Memory B cell (primary cell): ENCODE results near the gene PGAP3.

Experiments
- ATAC-seq: fragments of 150-1000 bp; cut with Tn5 transposase; 2 replicates; pipeline ENCODE4 v1.10.0; 2021; ENCODE audit warnings: low read depth, mild to moderate bottlenecking, moderate library complexity
- DNase-seq, 2 donors: peaks; one replicate each; pipeline ENCODE4 v3.0.0; 2022; ENCODE audit warnings: low spot score in 2 of 2
- H3K27ac Mint-ChIP-seq: one replicate; pipeline ENCODE4 v1.8.0; 2022; ENCODE audit warnings: mild to moderate bottlenecking, moderate library complexity, mixed read lengths
- H3K27me3 Mint-ChIP-seq: one replicate; pipeline ENCODE4 v1.8.0; 2022; ENCODE audit warnings: mixed read lengths
- H3K36me3 Mint-ChIP-seq: one replicate; pipeline ENCODE4 v1.8.0; 2022; ENCODE audit warnings: mild to moderate bottlenecking, mixed read lengths
- H3K4me1 Mint-ChIP-seq: one replicate; pipeline ENCODE4 v1.8.0; 2022; ENCODE audit warnings: mixed read lengths
- H3K4me3 Mint-ChIP-seq: one replicate; pipeline ENCODE4 v1.8.0; 2022; ENCODE audit warnings: mild to moderate bottlenecking, moderate library complexity, mixed read lengths
- H3K9me3 Mint-ChIP-seq: one replicate; pipeline ENCODE4 v1.8.0; 2022; ENCODE audit warnings: mixed read lengths

Gene PGAP3

GRCh38 chr17:39694593-39694992 lies 6.7 kb upstream of the PGAP3 start:
- DNase-seq (no peak), ATAC-seq (no peak)
- Mint-ChIP-seq H3K27ac (no peak overlapping the region), H3K4me1 (peaks cover 1% of the 10 kb centered on the region), H3K9me3 (no peaks in the 10 kb centered on the region), H3K27me3 (peaks cover 9% of the 10 kb centered on the region), H3K36me3 (peaks cover 11% of the 10 kb centered on the region), H3K4me3 (no peak overlapping the region)

- no peak for ATAC-seq
- Mint-ChIP-seq H3K36me3 (peaks cover 17% of the 10 kb centered on the region), H3K4me1 (peaks cover 19% of the 10 kb centered on the region), H3K27ac (peak overlapping the region; percentile 95), H3K27me3 (no peaks in the 10 kb centered on the region), H3K4me3 (peak overlapping the region; percentile 98), H3K9me3 (peaks cover 4% of the 10 kb centered on the region)
- no peak for DNase-seq
Observed at GRCh38 chr17:39688945-39689344, 1.1 kb upstream of the PGAP3 start.

- Mint-ChIP-seq H3K4me1 (peaks cover 19% of the 10 kb centered on the region), H3K9me3 (peaks cover 4% of the 10 kb centered on the region), H3K36me3 (peaks cover 17% of the 10 kb centered on the region), H3K27me3 (no peaks in the 10 kb centered on the region), H3K4me3 (peak overlapping the region; percentile 98), H3K27ac (peak overlapping the region; percentile 95)
- no peak for DNase-seq
- no peak for ATAC-seq
Observed at GRCh38 chr17:39688475-39688835, 598 bp upstream of the PGAP3 start.

- H3K4me3 Mint-ChIP-seq, result peak overlapping the region; percentile 98
- peaks cover 19% of the 10 kb centered on the region for H3K36me3 Mint-ChIP-seq
- H3K4me1 Mint-ChIP-seq, result peaks cover 21% of the 10 kb centered on the region
- no peak for DNase-seq
- no peak overlapping the region for H3K27ac Mint-ChIP-seq
- no peak for ATAC-seq
- H3K27me3 Mint-ChIP-seq, result no peaks in the 10 kb centered on the region
- peaks cover 4% of the 10 kb centered on the region for H3K9me3 Mint-ChIP-seq
Observed at GRCh38 chr17:39687101-39687545, 734 bp downstream of the PGAP3 start.

GRCh38 chr17:39684369-39685192 lies 3.3 kb downstream of the PGAP3 start:
- Mint-ChIP-seq H3K36me3 (peaks cover 21% of the 10 kb centered on the region), H3K27ac (no peak overlapping the region), H3K4me1 (peaks cover 31% of the 10 kb centered on the region), H3K27me3 (no peaks in the 10 kb centered on the region), H3K9me3 (peaks cover 4% of the 10 kb centered on the region), H3K4me3 (no peak overlapping the region)
- ATAC-seq (no peak), DNase-seq (no peak)

GRCh38 chr17:39683295-39683939 lies 4.4 kb downstream of the PGAP3 start:
- H3K27me3 Mint-ChIP-seq, result no peaks in the 10 kb centered on the region
- ATAC-seq (no peak), DNase-seq (no peak)
- H3K36me3 Mint-ChIP-seq, result peaks cover 21% of the 10 kb centered on the region
- H3K9me3 Mint-ChIP-seq, result peaks cover 2% of the 10 kb centered on the region
- H3K27ac Mint-ChIP-seq, result no peak overlapping the region
- H3K4me1 Mint-ChIP-seq, result peaks cover 36% of the 10 kb centered on the region
- no peak overlapping the region for H3K4me3 Mint-ChIP-seq

GRCh38 chr17:39679521-39680192 lies 8.2 kb downstream of the PGAP3 start:
- Mint-ChIP-seq H3K4me1 (peaks cover 48% of the 10 kb centered on the region), H3K27ac (peak overlapping the region; percentile 85), H3K36me3 (peaks cover 11% of the 10 kb centered on the region), H3K27me3 (no peaks in the 10 kb centered on the region), H3K9me3 (no peaks in the 10 kb centered on the region), H3K4me3 (peak overlapping the region; percentile 16)
- ATAC-seq (peak; percentile 74), DNase-seq (no peak)

GRCh38 chr17:39678340-39679116 lies 9.3 kb downstream of the PGAP3 start:
- no peaks in the 10 kb centered on the region for H3K27me3 Mint-ChIP-seq
- peaks cover 54% of the 10 kb centered on the region for H3K4me1 Mint-ChIP-seq
- H3K4me3 Mint-ChIP-seq, result peak overlapping the region; percentile 16
- H3K36me3 Mint-ChIP-seq, result peaks cover 6% of the 10 kb centered on the region
- ATAC-seq (no peak), DNase-seq (no peak)
- H3K27ac Mint-ChIP-seq, result peak overlapping the region; percentile 85
- H3K9me3 Mint-ChIP-seq, result no peaks in the 10 kb centered on the region

- no peak overlapping the region for H3K4me3 Mint-ChIP-seq
- H3K4me1 Mint-ChIP-seq, result peaks cover 56% of the 10 kb centered on the region
- H3K27ac Mint-ChIP-seq, result peak overlapping the region; percentile 85
- no peak for ATAC-seq
- no peak for DNase-seq
- H3K27me3 Mint-ChIP-seq, result no peaks in the 10 kb centered on the region
- H3K9me3 Mint-ChIP-seq, result no peaks in the 10 kb centered on the region
- peaks cover 2% of the 10 kb centered on the region for H3K36me3 Mint-ChIP-seq
Observed at GRCh38 chr17:39677542-39678339, 10.1 kb downstream of the PGAP3 start.

GRCh38 chr17:39677072-39677471 lies 10.8 kb downstream of the PGAP3 start:
- no peaks in the 10 kb centered on the region for H3K27me3 Mint-ChIP-seq
- peak overlapping the region; percentile 67 for H3K27ac Mint-ChIP-seq
- ATAC-seq (no peak), DNase-seq (no peak)
- H3K4me1 Mint-ChIP-seq, result peaks cover 60% of the 10 kb centered on the region
- H3K4me3 Mint-ChIP-seq, result no peak overlapping the region
- no peaks in the 10 kb centered on the region for H3K9me3 Mint-ChIP-seq
- peaks cover 2% of the 10 kb centered on the region for H3K36me3 Mint-ChIP-seq

- peaks cover 65% of the 10 kb centered on the region for H3K4me1 Mint-ChIP-seq
- ATAC-seq (peak; percentile 69), DNase-seq (no peak)
- no peaks in the 10 kb centered on the region for H3K27me3 Mint-ChIP-seq
- peaks cover 2% of the 10 kb centered on the region for H3K36me3 Mint-ChIP-seq
- peak overlapping the region; percentile 21 for H3K4me3 Mint-ChIP-seq
- peak overlapping the region; percentile 18 for H3K27ac Mint-ChIP-seq
- no peaks in the 10 kb centered on the region for H3K9me3 Mint-ChIP-seq
Observed at GRCh38 chr17:39676198-39676819, 11.5 kb downstream of the PGAP3 start.

GRCh38 chr17:39675390-39676082 lies 12.3 kb downstream of the PGAP3 start:
- ATAC-seq, result no peak
- Mint-ChIP-seq H3K4me1 (peaks cover 63% of the 10 kb centered on the region), H3K9me3 (no peaks in the 10 kb centered on the region), H3K4me3 (peak overlapping the region; percentile 49), H3K27ac (peak overlapping the region; percentile 82), H3K36me3 (no peaks in the 10 kb centered on the region), H3K27me3 (no peaks in the 10 kb centered on the region)
- no peak for DNase-seq
